ENCODE data around the gene OR2A7. TPM values are rescaled to one million over a fixed set of nuclear protein-coding genes. Genes with fewer than 3 reads are reported as not detected.

Gene OR2A7
- total and polyA plus RNA-seq, 2 of the 8 experiments (the other 6 are each of a cell fraction or from before 2014, with no cell fraction given), result 1.9 to 3.3 TPM

DNA sequence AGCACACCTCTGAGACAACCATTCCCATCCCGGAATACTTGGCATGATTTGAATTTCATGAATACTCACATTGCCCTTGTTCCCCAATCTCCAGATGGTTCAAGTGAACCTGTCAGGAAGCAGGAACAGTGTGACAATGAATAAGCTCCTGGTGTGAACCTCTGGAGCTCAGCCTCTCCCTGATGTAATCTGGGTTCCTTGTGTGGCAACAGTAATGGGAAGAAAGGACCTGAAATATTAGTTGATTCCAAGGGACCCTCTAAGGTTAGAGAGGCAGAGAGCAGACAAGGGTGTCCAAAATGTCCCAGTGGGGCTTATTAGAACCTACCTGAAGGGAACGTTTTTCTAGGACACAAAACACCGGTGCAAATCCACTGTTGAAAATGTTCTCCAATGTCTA is 8.5 kb downstream of the OR2A7 start:
- TF ChIP-seq NRF1 (IDR thresholded peaks at IDR 0.05; ENCODE audit: low read depth, low read length), result no peak
- peak; percentile 73; the same call in 1 of the 2 replicates for TF ChIP-seq CEBPB (IDR thresholded peaks at IDR 0.05; ENCODE audit: low read depth, low read length)
- no peak for TF ChIP-seq CHD2 (IDR thresholded peaks at IDR 0.05; ENCODE audit: low read length)
- no peaks in the 10 kb centered on the region for H3K36me3 ChIP-seq (ENCODE audit: control insufficient read depth in 2 of 4, insufficient read depth in 4 of 4, low read length in 3 of 4)
- ChIA-PET POLR2A (ENCODE audit: partially characterized antibody) (interaction anchor here (0.7 kb wide), 1 partner anchor 131 kb away, joined by 3 read pairs; no protein-coding TSS in a partner anchor), CTCF (ENCODE audit: partially characterized antibody) (interaction anchor here (0.6 to 1.4 kb wide), 3 partner anchors 136 to 182 kb away, joined by 3 to 4 read pairs (median 3); no protein-coding TSS in a partner anchor)
- H3K4me2 ChIP-seq (ENCODE audit: insufficient read depth in 1 of 2, low read depth in 2 of 2, low read length in 2 of 2), result no peak overlapping the region
- H3K27ac ChIP-seq (ENCODE audit: low read depth, low read length), result no peak overlapping the region
- H3K14ac ChIP-seq (ENCODE audit: insufficient read length), result no peak overlapping the region
- no peak overlapping the region for H2BK15ac ChIP-seq (ENCODE audit: low read length)
- H2AFZ ChIP-seq (ENCODE audit: low read length), result no peak overlapping the region
- no peak overlapping the region for H2BK120ac ChIP-seq (replicated peaks; ENCODE audit: low read depth, low read length)
- no peaks in the 10 kb centered on the region for H3K27me3 ChIP-seq (replicated peaks in 1 of 4; ENCODE audit: control insufficient read depth in 3 of 4, extremely low read depth in 1 of 4, insufficient read depth in 3 of 4, low read length in 3 of 4)
- no peaks in the 10 kb centered on the region for H3K23me2 ChIP-seq (ENCODE audit: low read depth, low read length)
- no peak overlapping the region for H3K18ac ChIP-seq (ENCODE audit: extremely low read depth, low read length)
- 93% methylated on average over 3 of the region's 3 CpGs; no CpG with 5 or more reads in 1 of the 2 experiments for WGBS, 2 experiments (ENCODE audit: extremely low coverage in 1 of 2, insufficient coverage in 1 of 2, insufficient read length in 1 of 2, insufficient replicate concordance in 2 of 2, low coverage in 1 of 2, low lambda C conversion rate in 2 of 2, missing lambda C conversion rate in 1 of 2)
- H4K20me1 ChIP-seq (replicated peaks in 1 of 2; ENCODE audit: control insufficient read depth in 1 of 2, insufficient read depth in 2 of 2, low read length in 2 of 2), result no peaks in the 10 kb centered on the region
- H2BK12ac ChIP-seq (ENCODE audit: low read depth, low read length), result no peak overlapping the region
- H3K23ac ChIP-seq (ENCODE audit: insufficient read length), result no peak overlapping the region
- no peak overlapping the region for H3K4ac ChIP-seq (replicated peaks; ENCODE audit: insufficient read length, low read depth, low read length)
- H2AK5ac ChIP-seq (ENCODE audit: low read depth, low read length), result no peak overlapping the region
- no peaks in the 10 kb centered on the region for H3K79me2 ChIP-seq (ENCODE audit: control insufficient read depth in 1 of 2, insufficient read depth in 2 of 2, low read length in 2 of 2)
- no peaks in the 10 kb centered on the region for H3K79me1 ChIP-seq (ENCODE audit: low read depth, low read length)
- peak; percentile 60 for FAIRE-seq
- no peak for DNase-seq (ENCODE audit: low read depth in 1 of 2, low spot score in 2 of 2)
- no peaks in the 10 kb centered on the region for H3K9me3 ChIP-seq (ENCODE audit: insufficient read depth in 2 of 2, low read depth in 1 of 2, low read length in 1 of 2)
- H3K4me1 ChIP-seq (replicated peaks in 1 of 4; ENCODE audit: control insufficient read depth in 3 of 4, insufficient read depth in 4 of 4, low read length in 3 of 4), result peaks cover 0 to 8% (median 0%) of the 10 kb centered on the region in 4 experiments; a peak in 1 of 7 replicates
- no peak overlapping the region for H2BK20ac ChIP-seq (ENCODE audit: low read length)
- H3K56ac ChIP-seq (replicated peaks; ENCODE audit: insufficient read length, low read depth, low read length), result no peak overlapping the region
- H3K4me3 ChIP-seq (ENCODE audit: extremely low read depth in 1 of 4, insufficient read depth in 2 of 4, low read depth in 3 of 4, low read length in 4 of 4), result no peak overlapping the region
- H2BK5ac ChIP-seq (ENCODE audit: low read depth, low read length), result no peak overlapping the region
- no peak overlapping the region for H4K91ac ChIP-seq (replicated peaks; ENCODE audit: insufficient read length, low read length)
- no peak overlapping the region for H3K9ac ChIP-seq (replicated peaks in 1 of 4; ENCODE audit: extremely low read depth in 1 of 4, low read depth in 3 of 4, low read length in 3 of 4)
- H4K5ac ChIP-seq (ENCODE audit: insufficient read length, low read depth, low read length), result no peak overlapping the region
- no peak overlapping the region for H4K8ac ChIP-seq (ENCODE audit: extremely low read depth, insufficient read depth, low read length)

Measured in H1 (cell line).